Measurements from ENCODE around the gene TTC17. TPM values are rescaled to one million over a fixed set of nuclear protein-coding genes. Genes with fewer than 3 reads are reported as not detected.
"Not testable (repeated sequence)": the region's sequence is repeated elsewhere in the genome, so short reads cannot be mapped to it uniquely, and the experiment has no call there.

Gene TTC17
- total RNA-seq, 1 donor from 2014 or later, result 56.7 TPM

GRCh38 chr11:43462359-43462758 is 103.6 kb downstream of the TTC17 start:
- Histone ChIP-seq H2AFZ (ENCODE audit: low read depth, low read length) (no peak overlapping the region), H3K27me3 (ENCODE audit: insufficient read depth, low read length) (no peaks in the 10 kb centered on the region), H3K79me2 (ENCODE audit: insufficient read depth, low read length) (no peaks in the 10 kb centered on the region), H3K27ac (ENCODE audit: low read depth, low read length) (no peak overlapping the region), H3K36me3 (ENCODE audit: insufficient read depth, low read length) (peaks cover 11% of the 10 kb centered on the region), H3K9me3 (ENCODE audit: insufficient read depth, low read depth, low read length) (no peaks in the 10 kb centered on the region), H3K4me2 (ENCODE audit: low read length) (no peak overlapping the region), H3K9ac (ENCODE audit: low read length) (no peak overlapping the region), H4K20me1 (ENCODE audit: insufficient read depth, low read length) (no peaks in the 10 kb centered on the region), H3K4me1 (ENCODE audit: insufficient read depth, low read length) (no peaks in the 10 kb centered on the region), H3K4me3 (ENCODE audit: insufficient read depth, low read depth, low read length) (no peak overlapping the region)
- H3K27ac Mint-ChIP-seq (ENCODE audit: unreplicated experiment), result no peak overlapping the region
- H3K9me3 Mint-ChIP-seq (ENCODE audit: unreplicated experiment), result peaks cover 15% of the 10 kb centered on the region
- no peaks in the 10 kb centered on the region for H3K27me3 Mint-ChIP-seq (ENCODE audit: low read depth, unreplicated experiment)
- H3K4me3 Mint-ChIP-seq (ENCODE audit: unreplicated experiment), result no peak overlapping the region
- no peak for TF ChIP-seq EZH2 (IDR thresholded peaks at IDR 0.05; ENCODE audit: insufficient read depth, low read length)
- TF ChIP-seq CTCF (IDR thresholded peaks at IDR 0.05; ENCODE audit: insufficient read depth, low read depth, low read length), result no peak
- peaks cover 54% of the 10 kb centered on the region for H3K36me3 Mint-ChIP-seq (ENCODE audit: low read depth, unreplicated experiment)
- no peaks in the 10 kb centered on the region for H3K4me1 Mint-ChIP-seq (ENCODE audit: low read depth, unreplicated experiment)
- DNase-seq (ENCODE audit: low read depth) (no peak), FAIRE-seq (no peak)

- no peak overlapping the region for H3K4me2 ChIP-seq (ENCODE audit: low read length)
- DNase-seq (ENCODE audit: low read depth) (no peak), FAIRE-seq (no peak)
- H3K9me3 ChIP-seq (ENCODE audit: insufficient read depth, low read depth, low read length), result peaks cover 3% of the 10 kb centered on the region
- H3K36me3 ChIP-seq (ENCODE audit: insufficient read depth, low read length), result peaks cover 2% of the 10 kb centered on the region
- H3K79me2 ChIP-seq (ENCODE audit: insufficient read depth, low read length), result no peaks in the 10 kb centered on the region
- no peaks in the 10 kb centered on the region for H3K27me3 ChIP-seq (ENCODE audit: insufficient read depth, low read length)
- no peaks in the 10 kb centered on the region for H3K4me1 ChIP-seq (ENCODE audit: insufficient read depth, low read length)
- H3K4me1 Mint-ChIP-seq (ENCODE audit: low read depth, unreplicated experiment), result no peaks in the 10 kb centered on the region
- no peak overlapping the region for H3K4me3 ChIP-seq (ENCODE audit: insufficient read depth, low read depth, low read length)
- H3K27ac ChIP-seq (ENCODE audit: low read depth, low read length), result no peak overlapping the region
- no peak overlapping the region for H3K27ac Mint-ChIP-seq (ENCODE audit: unreplicated experiment)
- no peak overlapping the region for H3K9ac ChIP-seq (ENCODE audit: low read length)
- H3K36me3 Mint-ChIP-seq (ENCODE audit: low read depth, unreplicated experiment), result peaks cover 64% of the 10 kb centered on the region
- H3K9me3 Mint-ChIP-seq (ENCODE audit: unreplicated experiment), result peaks cover 38% of the 10 kb centered on the region
- no peaks in the 10 kb centered on the region for H3K27me3 Mint-ChIP-seq (ENCODE audit: low read depth, unreplicated experiment)
- no peak for TF ChIP-seq CTCF (IDR thresholded peaks at IDR 0.05; ENCODE audit: insufficient read depth, low read depth, low read length)
- no peak for TF ChIP-seq EZH2 (IDR thresholded peaks at IDR 0.05; ENCODE audit: insufficient read depth, low read length)
- no peak overlapping the region for H3K4me3 Mint-ChIP-seq (ENCODE audit: unreplicated experiment)
- no peaks in the 10 kb centered on the region for H4K20me1 ChIP-seq (ENCODE audit: insufficient read depth, low read length)
- no peak overlapping the region for H2AFZ ChIP-seq (ENCODE audit: low read depth, low read length)
Observed at GRCh38 chr11:43467958-43468357, 109.2 kb downstream of the TTC17 start.

- H3K36me3 ChIP-seq (ENCODE audit: insufficient read depth, low read length); H3K27me3 ChIP-seq (ENCODE audit: insufficient read depth, low read length); H3K4me1 Mint-ChIP-seq (ENCODE audit: low read depth, unreplicated experiment); H3K27ac ChIP-seq (ENCODE audit: low read depth, low read length); H3K27me3 Mint-ChIP-seq (ENCODE audit: low read depth, unreplicated experiment); FAIRE-seq; DNase-seq (ENCODE audit: low read depth); H3K9me3 ChIP-seq (ENCODE audit: insufficient read depth, low read depth, low read length); H4K20me1 ChIP-seq (ENCODE audit: insufficient read depth, low read length); H3K79me2 ChIP-seq (ENCODE audit: insufficient read depth, low read length); H3K27ac Mint-ChIP-seq (ENCODE audit: unreplicated experiment); H3K4me3 ChIP-seq (ENCODE audit: insufficient read depth, low read depth, low read length); H3K9ac ChIP-seq (ENCODE audit: low read length); H3K4me3 Mint-ChIP-seq (ENCODE audit: unreplicated experiment); H3K4me2 ChIP-seq (ENCODE audit: low read length); H3K4me1 ChIP-seq (ENCODE audit: insufficient read depth, low read length); H2AFZ ChIP-seq (ENCODE audit: low read depth, low read length): not testable (repeated sequence)
- Mint-ChIP-seq H3K36me3 (ENCODE audit: low read depth, unreplicated experiment) (peaks cover 42% of the 10 kb centered on the region), H3K9me3 (ENCODE audit: unreplicated experiment) (peaks cover 27% of the 10 kb centered on the region)
Observed at GRCh38 chr11:43477491-43477890, 118.8 kb downstream of the TTC17 start.

All from astrocyte (in vitro differentiated cells and primary cell).